ENCODE measurements around the gene DNAJC24.

DNA sequence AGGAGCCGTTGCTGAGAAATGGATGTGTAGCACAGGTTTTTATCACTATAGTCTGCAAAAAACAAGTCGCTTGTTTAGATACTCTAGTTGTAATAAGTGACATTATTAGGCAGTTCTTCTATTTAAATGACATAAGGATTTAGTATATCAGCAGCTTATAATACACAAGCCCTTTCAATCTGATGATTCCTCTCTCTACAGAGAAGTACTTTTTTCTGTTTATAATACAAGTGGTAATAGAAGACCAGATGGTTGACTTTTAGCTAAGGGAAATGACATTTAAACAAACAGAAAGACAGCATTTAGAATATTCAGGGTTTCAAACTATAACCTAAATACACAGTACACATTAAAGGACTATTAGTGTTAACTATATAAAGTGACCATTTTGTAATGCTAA lies 79.4 kb downstream of the DNAJC24 start:
- no peak for TF ChIP-seq FOXM1 (IDR thresholded peaks at IDR 0.05; ENCODE audit: borderline replicate concordance)
- TF ChIP-seq FOXA1 (IDR thresholded peaks at IDR 0.05): no peak
- TF ChIP-seq ELF4 (IDR thresholded peaks at IDR 0.05): no peak
